ENCODE data around the gene PTGES3L. TPM values are rescaled to one million over a fixed set of nuclear protein-coding genes. Genes with fewer than 3 reads are reported as not detected.
A peak's percentile ranks its signal among the peaks of the same experiment; 100 is the strongest.

Gene PTGES3L
- polyA plus RNA-seq, 1 of the 3 experiments (the other 2 are of a cell fraction), result 1.4 TPM

DNA sequence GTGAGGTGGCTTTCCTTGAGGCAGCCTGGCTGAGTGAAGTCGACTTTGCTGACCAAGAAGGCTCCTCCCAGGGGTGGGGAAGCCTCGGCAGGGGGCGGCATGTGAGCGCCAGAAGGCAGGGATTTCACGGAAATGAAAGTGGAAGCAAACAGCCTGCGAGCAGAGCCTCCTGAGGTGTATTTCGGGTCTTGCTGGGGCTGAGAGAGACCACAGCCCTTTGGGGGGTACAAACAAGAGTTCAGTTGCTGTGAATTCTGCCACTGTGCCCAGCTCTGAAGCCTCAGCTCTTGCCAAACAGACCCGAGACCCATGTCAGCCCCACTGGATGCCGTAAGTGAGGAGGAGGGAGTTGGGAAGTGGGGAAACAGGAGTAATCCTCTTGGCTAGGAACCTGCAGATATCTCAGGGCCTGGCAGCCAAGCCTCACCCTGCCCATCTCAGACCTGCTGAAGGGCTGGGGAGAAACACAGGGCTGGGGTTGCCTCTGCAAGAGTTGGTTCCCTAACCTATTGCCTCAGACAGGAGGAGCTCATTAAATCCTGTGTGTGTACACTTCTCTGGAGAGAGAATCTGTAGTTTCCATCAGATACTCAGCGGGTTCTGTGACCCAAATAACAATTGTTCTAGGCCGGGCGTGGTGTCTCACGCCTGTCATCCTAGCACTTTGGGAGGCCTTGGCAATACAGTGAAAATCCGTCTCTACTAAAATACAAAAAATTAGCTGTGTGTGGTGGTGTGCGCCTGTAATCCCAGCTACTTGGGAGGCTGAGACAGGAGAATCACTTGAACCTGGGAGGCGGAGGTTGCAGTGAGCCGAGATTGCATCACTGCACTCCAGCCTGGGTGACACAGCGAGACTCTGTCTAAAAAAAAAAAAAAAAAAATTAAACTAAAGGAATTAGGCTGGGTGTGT, 27.0 kb upstream of the PTGES3L start, which contains the start of gene IFI35:
Gene IFI35 (plus strand): TSS at position 146 of the 913 bp plus-strand sequence. CDS start 164 bp downstream, at position 310.
- TF ChIP-seq, protein P1, sequence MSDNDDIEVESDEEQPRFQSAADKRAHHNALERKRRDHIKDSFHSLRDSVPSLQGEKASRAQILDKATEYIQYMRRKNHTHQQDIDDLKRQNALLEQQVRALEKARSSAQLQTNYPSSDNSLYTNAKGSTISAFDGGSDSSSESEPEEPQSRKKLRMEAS (IDR thresholded peaks at IDR 0.05; ENCODE audit: low read depth), result peak; percentile 50; the same call in 1 of the 2 replicates
- TF ChIP-seq, protein P2, sequence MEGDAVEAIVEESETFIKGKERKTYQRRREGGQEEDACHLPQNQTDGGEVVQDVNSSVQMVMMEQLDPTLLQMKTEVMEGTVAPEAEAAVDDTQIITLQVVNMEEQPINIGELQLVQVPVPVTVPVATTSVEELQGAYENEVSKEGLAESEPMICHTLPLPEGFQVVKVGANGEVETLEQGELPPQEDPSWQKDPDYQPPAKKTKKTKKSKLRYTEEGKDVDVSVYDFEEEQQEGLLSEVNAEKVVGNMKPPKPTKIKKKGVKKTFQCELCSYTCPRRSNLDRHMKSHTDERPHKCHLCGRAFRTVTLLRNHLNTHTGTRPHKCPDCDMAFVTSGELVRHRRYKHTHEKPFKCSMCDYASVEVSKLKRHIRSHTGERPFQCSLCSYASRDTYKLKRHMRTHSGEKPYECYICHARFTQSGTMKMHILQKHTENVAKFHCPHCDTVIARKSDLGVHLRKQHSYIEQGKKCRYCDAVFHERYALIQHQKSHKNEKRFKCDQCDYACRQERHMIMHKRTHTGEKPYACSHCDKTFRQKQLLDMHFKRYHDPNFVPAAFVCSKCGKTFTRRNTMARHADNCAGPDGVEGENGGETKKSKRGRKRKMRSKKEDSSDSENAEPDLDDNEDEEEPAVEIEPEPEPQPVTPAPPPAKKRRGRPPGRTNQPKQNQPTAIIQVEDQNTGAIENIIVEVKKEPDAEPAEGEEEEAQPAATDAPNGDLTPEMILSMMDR (IDR thresholded peaks at IDR 0.05), result peak; percentile 31
- TF ChIP-seq RAD21 (IDR thresholded peaks at IDR 0.05; ENCODE audit: low read length), result peak; percentile 25
- no peak for TF ChIP-seq FOSL2 (IDR thresholded peaks at IDR 0.05; ENCODE audit: borderline replicate concordance, low read depth)
- no peak for TF ChIP-seq USF2 (IDR thresholded peaks at IDR 0.05; ENCODE audit: borderline replicate concordance, low read depth, low read length)
- H3K79me2 ChIP-seq (ENCODE audit: insufficient read depth), result peaks cover 5% of the 10 kb centered on the region; the same call in 1 of the 2 replicates
- peak within 1 kb of the TSS; percentile 42; the same call in 1 of the 2 replicates for H2AFZ ChIP-seq (ENCODE audit: low read depth)
- no peaks in the 10 kb centered on the region for H3K9me3 ChIP-seq
- ChIA-PET CTCF (interaction anchor here (1.0 to 1.5 kb wide), 2 partner anchors 11 to 17 kb away, joined by 3 to 5 read pairs; no protein-coding TSS in a partner anchor), POLR2A (interaction anchor here (0.6 to 0.7 kb wide), 2 partner anchors 17 to 521 kb away, joined by 4 read pairs; no protein-coding TSS in a partner anchor)
- H3K4me2 ChIP-seq, result peak within 1 kb of the TSS; percentile 70
- H3K4me3 ChIP-seq (ENCODE audit: low read depth in 2 of 2, low read length in 1 of 2), result peak within 1 kb of the TSS; percentile 45 to 55
- H3K9ac ChIP-seq, result peak within 1 kb of the TSS; percentile 51
- peaks cover 47% of the 10 kb centered on the region for H3F3A ChIP-seq (replicated peaks; ENCODE audit: insufficient read depth)
- H3K36me3 ChIP-seq (replicated peaks in 1 of 2; ENCODE audit: control insufficient read depth in 1 of 2, insufficient read depth in 2 of 2, low read length in 1 of 2), result peaks cover 15 to 19% of the 10 kb centered on the region in 2 experiments
- peaks cover 14% of the 10 kb centered on the region; the same call in 1 of the 2 replicates for H4K20me1 ChIP-seq (ENCODE audit: insufficient read depth)
- no peaks in the 10 kb centered on the region for H3K9me2 ChIP-seq
- 59% methylated on average over 18 of the region's 18 CpGs for WGBS (ENCODE audit: low lambda C conversion rate)
- no peak for DNase-seq
- H3K27me3 ChIP-seq (ENCODE audit: insufficient read depth), result no peaks in the 10 kb centered on the region
- H3K4me1 ChIP-seq (ENCODE audit: control insufficient read depth in 1 of 2, insufficient read depth in 2 of 2, low read depth in 1 of 2, low read length in 1 of 2), result no peaks in the 10 kb centered on the region
- H3K27ac ChIP-seq (ENCODE audit: low read depth in 2 of 2, low read length in 1 of 2), result peak within 1 kb of the TSS; percentile 35 to 61; a peak in 3 of 4 replicates

- POLR2A ChIA-PET, result no interaction called here
- H3K4me2 ChIP-seq, result no peak overlapping the region
Observed at GRCh38 chr17:43003542-43004172, 23.8 kb upstream of the PTGES3L start.

More at GRCh38 chr17:43003542-43004172, 23.8 kb upstream of the PTGES3L start:
- DNase-seq, result no peak
- H3K27me3 ChIP-seq (ENCODE audit: insufficient read depth), result no peaks in the 10 kb centered on the region
- H2AFZ ChIP-seq (ENCODE audit: low read depth), result no peak overlapping the region
- peaks cover 6 to 7% of the 10 kb centered on the region in 2 experiments; a peak in 2 of 4 replicates for H3K4me1 ChIP-seq (ENCODE audit: control insufficient read depth in 1 of 2, insufficient read depth in 2 of 2, low read depth in 1 of 2, low read length in 1 of 2)
- H3K4me3 ChIP-seq (ENCODE audit: low read depth in 2 of 2, low read length in 1 of 2), result no peak overlapping the region
- peak overlapping the region in 1 of 2 experiments; percentile 25; a peak in 1 of 4 replicates for H3K27ac ChIP-seq (ENCODE audit: low read depth in 2 of 2, low read length in 1 of 2)
- TF ChIP-seq REST (IDR thresholded peaks at IDR 0.05; ENCODE audit: low read depth, low read length) (no peak), POLR2AphosphoS5 (IDR thresholded peaks at IDR 0.05; ENCODE audit: low read depth, low read length) (no peak), CHD2 (IDR thresholded peaks at IDR 0.05; ENCODE audit: low read length, partially characterized antibody) (no peak), YY1 (IDR thresholded peaks at IDR 0.05; ENCODE audit: low read depth) (no peak), MXI1 (IDR thresholded peaks at IDR 0.05; ENCODE audit: low read depth, low read length) (no peak), RFX5 (IDR thresholded peaks at IDR 0.05; ENCODE audit: low read length) (no peak), EP300 (IDR thresholded peaks at IDR 0.05; ENCODE audit: borderline replicate concordance in 1 of 2, low read depth in 1 of 2, low read length in 1 of 2) (no peak), FOSL2 (IDR thresholded peaks at IDR 0.05; ENCODE audit: borderline replicate concordance, low read depth) (no peak), RCOR1 (IDR thresholded peaks at IDR 0.05; ENCODE audit: low read length) (no peak), ELF1 (IDR thresholded peaks at IDR 0.05) (no peak), MEF2A (IDR thresholded peaks at IDR 0.05; ENCODE audit: borderline replicate concordance, low read depth) (no peak)
- peaks cover 37% of the 10 kb centered on the region for H3K79me2 ChIP-seq (ENCODE audit: insufficient read depth)
- WGBS (ENCODE audit: low lambda C conversion rate), result 86% methylated on average over 5 of the region's 5 CpGs
- no peaks in the 10 kb centered on the region for H3K9me2 ChIP-seq
- H3K9me3 ChIP-seq, result no peaks in the 10 kb centered on the region
- H3K9ac ChIP-seq, result no peak overlapping the region
- CTCF ChIA-PET, result interaction anchor here (0.9 kb wide), 1 partner anchor 14 kb away, joined by 3 read pairs; no protein-coding TSS in a partner anchor
- H3K36me3 ChIP-seq (replicated peaks in 1 of 2; ENCODE audit: control insufficient read depth in 1 of 2, insufficient read depth in 2 of 2, low read length in 1 of 2), result peaks cover 31 to 41% of the 10 kb centered on the region in 2 experiments
- H4K20me1 ChIP-seq (ENCODE audit: insufficient read depth), result peaks cover 40% of the 10 kb centered on the region
- H3F3A ChIP-seq (replicated peaks; ENCODE audit: insufficient read depth), result peaks cover 77% of the 10 kb centered on the region
